Duodenal mucosa (tissue), 2 donors: ENCODE data around the gene TBC1D8.

Experiments
- H3K27ac ChIP-seq: one replicate; pipeline ENCODE4 v1.7.0; 2013; ENCODE audit warnings: low read depth, low read length
- H3K27me3 ChIP-seq, 2 donors: one replicate each; pipeline ENCODE4 v1.7.0; 2013; ENCODE audit warnings: low read length in 2 of 2, control low read depth in 1 of 2; ENCODE audit not compliant: insufficient read depth in 2 of 2, control insufficient read depth in 1 of 2
- H3K36me3 ChIP-seq, 2 donors: one replicate each; pipeline ENCODE4 v1.7.0; 2013; ENCODE audit warnings: low read length in 2 of 2, control low read depth in 1 of 2; ENCODE audit not compliant: insufficient read depth in 2 of 2, control insufficient read depth in 1 of 2
- H3K4me1 ChIP-seq, 2 donors: one replicate each; pipeline ENCODE4 v1.7.0; 2013; ENCODE audit warnings: low read length in 2 of 2, control low read depth in 1 of 2; ENCODE audit not compliant: insufficient read depth in 2 of 2, control insufficient read depth in 1 of 2
- H3K4me3 ChIP-seq, 2 donors: one replicate each; pipeline ENCODE4 v1.7.0; 2013; ENCODE audit warnings: low read length in 2 of 2, low read depth in 1 of 2
- H3K9ac ChIP-seq, 2 donors: one replicate each; pipeline ENCODE4 v1.7.0; 2013; ENCODE audit warnings: low read length in 2 of 2, low read depth in 1 of 2
- H3K9me3 ChIP-seq, 2 donors: one replicate each; pipeline ENCODE4 v1.7.0; 2013; ENCODE audit warnings: low read length in 2 of 2, control low read depth in 1 of 2; ENCODE audit not compliant: control insufficient read depth in 1 of 2

The TBC1D8 gene

DNA sequence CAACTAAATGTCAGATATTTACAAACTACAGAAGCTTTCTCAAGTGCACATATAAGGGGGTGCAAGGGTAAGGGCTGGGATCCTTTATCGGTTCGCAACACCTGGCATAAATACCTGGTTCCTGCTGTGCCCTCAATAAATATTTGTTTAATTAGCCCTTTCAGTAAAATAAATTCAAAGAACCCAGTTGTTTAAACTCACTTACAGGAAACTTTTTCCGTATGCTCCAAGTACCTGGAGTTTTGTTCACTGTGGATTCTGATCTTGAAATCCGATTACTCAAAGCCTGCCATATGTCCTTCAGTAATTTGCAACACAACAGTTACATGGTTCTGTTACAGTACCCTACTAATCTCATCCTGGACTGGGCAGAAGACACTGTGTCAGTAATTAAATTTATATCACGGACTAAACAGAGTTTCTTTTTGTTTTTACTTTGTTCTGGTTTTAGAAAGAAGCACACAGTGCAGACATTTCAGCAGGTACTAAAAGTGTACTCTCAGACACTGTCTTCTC is 36.9 kb downstream of the TBC1D8 start:
- no peak overlapping the region for H3K9ac ChIP-seq
- no peaks in the 10 kb centered on the region for H3K9me3 ChIP-seq
- peaks cover 23 to 28% of the 10 kb centered on the region in 2 donors for H3K4me1 ChIP-seq
- H3K36me3 ChIP-seq, result no peaks in the 10 kb centered on the region
- no peak overlapping the region for H3K27ac ChIP-seq
- no peak overlapping the region for H3K4me3 ChIP-seq
- H3K27me3 ChIP-seq, result no peaks in the 10 kb centered on the region

DNA sequence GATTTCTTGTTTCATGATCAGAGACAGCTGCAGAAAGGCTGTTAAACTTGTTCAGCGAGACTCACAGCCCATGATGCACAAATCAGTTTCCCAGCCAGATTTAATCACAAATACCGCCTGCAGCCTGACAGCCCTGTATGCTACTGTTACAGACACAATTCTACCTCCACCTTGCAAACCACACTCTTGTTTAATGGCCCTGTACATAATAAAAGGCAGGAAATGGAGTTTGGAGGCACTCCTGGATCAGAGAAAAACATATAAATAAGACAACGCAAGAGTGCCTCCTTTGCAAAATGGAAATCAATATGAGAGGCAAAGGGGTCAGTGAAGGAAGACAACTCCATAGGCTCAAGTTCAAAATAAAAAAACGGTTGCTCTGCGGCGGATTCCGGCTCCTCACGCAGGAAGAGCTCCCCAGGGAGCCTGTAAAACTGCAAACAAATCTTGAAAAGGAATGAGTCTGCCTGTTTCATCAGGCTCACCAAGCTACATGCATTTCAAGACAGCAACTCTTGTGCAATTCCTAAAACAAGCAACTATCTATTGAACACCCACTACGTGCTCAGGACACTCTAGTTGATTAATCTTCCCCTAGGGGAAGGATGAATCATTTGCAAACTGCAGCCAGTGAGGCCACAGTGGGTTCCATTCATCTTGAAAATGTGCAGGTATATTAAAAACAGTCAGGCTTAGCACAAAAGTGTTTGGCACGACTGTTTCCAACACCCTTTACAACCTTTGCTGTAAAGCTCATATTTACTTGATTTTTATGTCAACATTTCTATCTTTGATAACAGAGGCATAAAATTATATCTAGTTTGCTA is 37.5 kb downstream of the TBC1D8 start:
- Histone ChIP-seq H3K27ac (no peak overlapping the region), H3K9me3 (no peaks in the 10 kb centered on the region), H3K9ac (no peak overlapping the region), H3K27me3 (no peaks in the 10 kb centered on the region), H3K4me1 (peaks cover 23 to 28% of the 10 kb centered on the region in 2 donors), H3K4me3 (no peak overlapping the region), H3K36me3 (no peaks in the 10 kb centered on the region)

DNA sequence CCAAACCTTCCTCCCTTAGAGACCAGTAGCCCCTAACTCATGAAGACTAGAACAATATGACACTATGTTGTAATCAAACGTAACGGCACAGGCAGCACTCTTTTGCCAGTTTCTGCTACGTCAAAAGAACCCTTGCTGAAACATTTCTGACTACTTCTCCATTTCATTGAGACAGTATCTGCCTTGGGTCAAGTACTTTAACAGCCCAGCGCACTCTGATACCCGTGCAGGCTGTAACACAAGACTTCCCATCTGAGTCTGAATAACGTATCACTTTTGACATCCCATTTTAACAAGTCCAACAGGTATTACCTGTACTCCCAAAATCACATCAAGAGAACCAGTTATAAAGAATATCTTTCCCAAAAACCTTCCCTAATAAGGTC is 38.4 kb downstream of the TBC1D8 start:
- Histone ChIP-seq H3K36me3 (no peaks in the 10 kb centered on the region), H3K4me1 (peaks cover 23 to 28% of the 10 kb centered on the region in 2 donors), H3K27me3 (no peaks in the 10 kb centered on the region), H3K9ac (no peak overlapping the region), H3K27ac (no peak overlapping the region), H3K9me3 (no peaks in the 10 kb centered on the region), H3K4me3 (no peak overlapping the region)

DNA sequence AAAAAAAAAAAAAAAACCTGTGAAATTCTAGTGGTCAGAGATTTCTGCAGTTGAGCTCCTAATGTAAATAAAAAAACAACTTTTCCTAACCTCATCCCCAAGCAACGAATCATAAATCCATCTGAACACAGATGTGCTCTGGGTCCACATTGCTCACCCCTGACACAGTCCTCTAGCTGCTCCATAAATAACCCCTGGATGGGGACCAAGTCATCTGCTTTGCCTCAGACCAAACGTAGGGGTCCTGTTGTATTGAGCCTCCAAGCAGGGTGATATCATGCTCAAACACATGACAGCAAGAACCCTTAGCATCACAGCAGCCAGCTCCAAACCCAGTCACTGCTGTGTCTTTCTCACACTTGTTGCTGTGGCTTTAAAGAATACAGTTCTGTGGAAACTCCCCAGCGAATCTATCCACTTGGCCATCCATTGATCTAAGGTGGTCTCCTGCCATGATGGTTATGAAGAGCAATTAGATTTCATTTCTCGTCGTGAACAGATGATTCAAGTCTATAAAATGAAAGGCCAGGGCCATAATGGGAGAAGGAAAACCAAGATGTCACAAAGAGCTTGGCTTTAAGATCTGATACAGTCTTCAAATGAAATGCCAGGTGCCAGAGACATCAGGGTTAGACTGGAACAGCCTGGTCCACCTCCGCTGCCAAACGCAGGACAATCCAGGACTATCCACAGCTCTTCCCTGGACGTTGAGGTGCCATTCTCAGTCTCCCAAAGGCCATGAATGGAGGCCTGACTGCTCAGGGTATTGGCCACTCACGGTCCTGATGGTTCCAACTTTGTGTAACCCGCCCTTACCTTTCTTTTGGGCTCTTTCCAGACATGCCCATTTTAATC is 39.0 kb downstream of the TBC1D8 start:
- Histone ChIP-seq H3K27me3 (no peaks in the 10 kb centered on the region), H3K4me3 (no peak overlapping the region), H3K4me1 (peaks cover 23 to 28% of the 10 kb centered on the region in 2 donors), H3K9ac (no peak overlapping the region), H3K27ac (no peak overlapping the region), H3K36me3 (no peaks in the 10 kb centered on the region), H3K9me3 (no peaks in the 10 kb centered on the region)

DNA sequence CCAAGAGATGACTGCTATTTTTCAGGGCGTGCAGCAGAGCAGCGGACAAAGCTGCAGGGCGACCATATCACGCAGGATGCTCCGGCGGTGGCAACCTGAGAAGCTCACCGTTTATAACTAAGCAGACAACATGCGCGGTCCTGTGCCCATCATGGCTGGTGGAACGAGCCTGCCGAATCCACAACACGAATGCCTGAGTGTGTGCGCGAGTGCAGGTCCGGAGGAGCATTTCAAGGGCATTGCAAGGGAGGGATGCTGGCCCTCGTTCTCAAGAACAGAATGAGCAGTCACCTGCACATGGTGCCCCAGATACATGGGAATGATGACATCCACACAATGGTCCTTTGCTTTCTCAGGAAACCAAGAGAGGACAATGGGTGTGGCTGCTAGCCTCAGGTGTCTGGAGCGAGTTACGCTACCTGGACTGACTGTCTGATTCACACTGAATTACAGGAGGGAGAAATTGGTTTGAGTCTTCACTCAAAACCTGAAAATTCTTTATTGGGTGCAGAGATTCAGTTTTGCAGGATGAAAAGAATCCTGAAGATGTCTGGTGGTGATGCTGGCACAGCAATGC is 39.8 kb downstream of the TBC1D8 start:
- Histone ChIP-seq H3K27me3 (no peaks in the 10 kb centered on the region), H3K4me1 (peaks cover 23 to 28% of the 10 kb centered on the region in 2 donors), H3K9ac (no peak overlapping the region), H3K36me3 (no peaks in the 10 kb centered on the region), H3K9me3 (no peaks in the 10 kb centered on the region), H3K27ac (no peak overlapping the region), H3K4me3 (no peak overlapping the region)

DNA sequence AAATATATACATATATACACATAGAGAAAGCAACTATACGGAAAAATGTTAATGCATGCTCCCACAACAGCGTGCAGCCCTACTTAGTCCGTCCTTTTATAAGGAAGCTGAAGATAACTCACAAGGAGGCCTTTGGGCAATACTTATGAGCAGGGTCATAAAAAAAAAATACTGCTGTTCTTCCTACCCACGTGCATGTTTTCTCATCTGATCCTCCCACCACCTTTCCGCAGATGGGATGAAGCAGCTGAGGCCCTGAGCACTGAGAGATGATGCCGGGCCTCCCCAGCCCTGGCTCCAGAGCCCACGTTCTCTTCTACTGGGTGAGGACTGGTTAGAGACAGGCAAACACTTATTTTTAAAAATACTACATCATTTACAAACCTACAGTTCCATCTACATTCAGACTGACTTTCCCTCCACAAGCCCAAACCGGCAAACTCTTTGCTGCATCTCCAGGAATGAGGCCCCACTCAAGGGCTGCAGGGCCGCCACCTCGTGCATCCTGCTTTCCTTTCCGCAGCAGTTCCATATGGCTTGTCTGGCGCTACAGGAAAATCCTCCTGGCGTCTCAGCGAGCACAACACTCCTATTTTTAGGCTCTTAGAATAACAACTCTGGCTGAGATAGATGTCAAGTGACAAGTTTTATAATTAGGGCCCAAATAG is 41.6 kb downstream of the TBC1D8 start:
- H3K4me3 ChIP-seq, result no peak overlapping the region
- peaks cover 15 to 24% of the 10 kb centered on the region in 2 donors for H3K4me1 ChIP-seq
- H3K27ac ChIP-seq, result no peak overlapping the region
- H3K9ac ChIP-seq, result no peak overlapping the region
- no peaks in the 10 kb centered on the region for H3K27me3 ChIP-seq
- no peaks in the 10 kb centered on the region for H3K36me3 ChIP-seq
- no peaks in the 10 kb centered on the region for H3K9me3 ChIP-seq

DNA sequence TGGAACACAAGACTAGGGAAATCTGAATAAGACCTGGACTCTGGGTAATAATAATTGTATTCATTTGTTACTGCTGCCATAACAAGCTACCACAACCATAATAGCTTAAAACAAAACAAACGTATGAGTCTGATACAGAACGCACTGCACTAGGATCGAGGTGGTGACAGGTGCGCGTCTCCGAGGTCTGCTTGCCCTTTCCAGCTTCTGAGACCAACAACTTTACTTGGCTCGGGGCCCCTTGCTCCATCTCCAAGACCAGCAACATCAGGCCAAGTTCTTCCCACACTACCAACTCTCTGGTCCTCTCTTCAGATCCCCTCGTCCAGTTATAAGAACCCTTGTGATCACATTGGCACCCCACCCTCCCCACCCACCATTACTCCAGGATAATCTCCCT is 42.8 kb downstream of the TBC1D8 start:
- Histone ChIP-seq H3K9me3 (no peaks in the 10 kb centered on the region), H3K27ac (no peak overlapping the region), H3K9ac (no peak overlapping the region), H3K27me3 (no peaks in the 10 kb centered on the region), H3K36me3 (no peaks in the 10 kb centered on the region), H3K4me3 (no peak overlapping the region), H3K4me1 (peaks cover 3 to 14% of the 10 kb centered on the region in 2 donors)

DNA sequence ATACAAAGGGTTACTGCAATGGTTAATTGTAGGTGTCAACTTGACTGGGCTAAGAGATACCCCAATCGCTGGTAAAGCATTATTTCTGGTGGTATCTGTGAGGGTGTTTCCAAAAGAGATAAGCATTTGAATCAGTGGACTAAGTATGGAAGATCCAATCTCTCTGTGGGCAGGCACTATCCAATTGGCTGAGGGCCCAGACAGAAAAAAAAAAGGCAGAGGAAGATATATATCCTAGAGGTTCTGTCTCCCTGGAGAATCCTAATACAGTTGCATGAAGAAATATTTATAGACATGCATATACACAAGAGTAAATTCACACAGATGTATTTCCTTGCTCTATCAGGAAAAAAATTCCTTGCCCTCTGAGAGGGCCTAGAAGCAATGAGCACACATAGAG is 43.9 kb downstream of the TBC1D8 start:
- Histone ChIP-seq H3K4me3 (no peak overlapping the region), H3K36me3 (no peaks in the 10 kb centered on the region), H3K27me3 (no peaks in the 10 kb centered on the region), H3K9ac (no peak overlapping the region), H3K4me1 (peaks cover 0 to 8% of the 10 kb centered on the region in 2 donors), H3K9me3 (peaks cover 0 to 3% of the 10 kb centered on the region in 2 donors), H3K27ac (no peak overlapping the region)

DNA sequence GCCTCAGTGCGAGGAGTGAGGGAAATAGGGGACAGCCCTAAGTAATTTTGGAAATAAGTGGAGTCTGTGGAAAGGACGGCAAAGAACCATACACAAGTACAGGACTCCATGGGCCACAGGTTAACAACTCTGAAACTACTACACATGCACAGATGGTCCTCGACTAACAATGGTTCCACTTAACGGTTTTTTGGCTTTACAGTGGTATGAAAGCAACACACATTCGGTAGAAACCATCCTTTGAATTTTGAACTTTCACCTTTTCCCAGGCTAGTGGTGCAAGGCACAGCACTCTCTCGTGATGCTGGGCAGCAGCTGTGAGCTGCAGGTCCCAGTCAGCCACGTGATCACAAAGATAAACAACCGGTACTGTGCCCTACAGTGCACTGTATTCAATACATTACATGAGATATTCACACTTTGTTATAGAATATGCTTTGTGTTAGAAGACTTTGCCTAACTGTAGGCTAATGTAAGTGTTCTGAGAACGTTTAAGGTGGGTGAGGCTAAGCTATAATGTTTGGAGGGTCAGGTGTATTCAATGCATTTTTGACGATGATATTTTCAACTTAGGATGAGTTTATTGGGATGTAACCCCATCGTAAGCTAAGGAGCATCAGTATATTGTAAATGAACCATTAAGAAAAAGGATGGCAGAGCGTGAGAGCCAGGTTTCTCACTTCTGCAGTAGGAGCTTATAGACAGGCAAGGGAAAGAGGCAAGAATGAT is 44.6 kb downstream of the TBC1D8 start:
- no peak overlapping the region for H3K27ac ChIP-seq
- H3K4me1 ChIP-seq, result peaks cover 0 to 5% of the 10 kb centered on the region in 2 donors
- no peaks in the 10 kb centered on the region for H3K27me3 ChIP-seq
- no peak overlapping the region for H3K9ac ChIP-seq
- H3K9me3 ChIP-seq, result peaks cover 0 to 3% of the 10 kb centered on the region in 2 donors
- H3K4me3 ChIP-seq, result no peak overlapping the region
- H3K36me3 ChIP-seq, result no peaks in the 10 kb centered on the region
